Esophagus mucosa (tissue), 1 donor: ENCODE results near the gene GSTP1. TPM values are rescaled to one million over a fixed set of nuclear protein-coding genes. Genes with fewer than 3 reads are reported as not detected.
A peak's percentile ranks its signal among the peaks of the same experiment; 100 is the strongest.
"Not testable (repeated sequence)": the region's sequence is repeated elsewhere in the genome, so short reads cannot be mapped to it uniquely, and the experiment has no call there.

Experiments
- ATAC-seq: fragments of 200-7000 bp; cut with Tn5 transposase; one replicate; pipeline ENCODE4 v1.9.1; 2020
- total RNA-seq: library from RNA; stranded (reverse); gene quantifications from one replicate; pipeline ENCODE4 v1.2.4, GENCODE V29; 2023
- donor health status: DM: yes; HTN: yes; CAD: no.

GSTP1 gene
- total RNA-seq, 1 donor from 2014 or later, result 2,342 TPM

GRCh38 chr11:67563705-67564114 is 19.9 kb upstream of the GSTP1 start:
- ATAC-seq, result peak; percentile 56

GRCh38 chr11:67564230-67564629 is 19.4 kb upstream of the GSTP1 start:
- no peak for ATAC-seq

- ATAC-seq, result no peak
Measured at GRCh38 chr11:67571443-67571842, 12.2 kb upstream of the GSTP1 start.

GRCh38 chr11:67572305-67572704 is 11.3 kb upstream of the GSTP1 start:
- ATAC-seq, result no peak

- ATAC-seq, result peak; percentile 40
Measured at GRCh38 chr11:67572747-67573419, 10.7 kb upstream of the GSTP1 start.

- no peak for ATAC-seq
Measured at GRCh38 chr11:67574938-67575337, 8.7 kb upstream of the GSTP1 start.

GRCh38 chr11:67576735-67577475 is 6.7 kb upstream of the GSTP1 start:
- peak; percentile 25 for ATAC-seq

GRCh38 chr11:67577951-67578350 is 5.7 kb upstream of the GSTP1 start:
- ATAC-seq, result no peak

GRCh38 chr11:67581469-67581868 is 2.1 kb upstream of the GSTP1 start:
- no peak for ATAC-seq

- ATAC-seq, result no peak
Measured at GRCh38 chr11:67582011-67582410, 1.6 kb upstream of the GSTP1 start.

- ATAC-seq, result peak; percentile 84
Measured at GRCh38 chr11:67584205-67584880, 731 bp downstream of the GSTP1 start.

GRCh38 chr11:67584881-67585873 is 1.6 kb downstream of the GSTP1 start:
- peak; percentile 23 for ATAC-seq

GRCh38 chr11:67585911-67586310 is 2.3 kb downstream of the GSTP1 start:
- ATAC-seq, result no peak

- no peak for ATAC-seq
Measured at GRCh38 chr11:67586568-67587250, 3.1 kb downstream of the GSTP1 start.

GRCh38 chr11:67588136-67588503 is 4.5 kb downstream of the GSTP1 start:
- ATAC-seq, result no peak

GRCh38 chr11:67588899-67589415 is 5.3 kb downstream of the GSTP1 start:
- not testable (repeated sequence) for ATAC-seq

- peak; percentile 72 for ATAC-seq
Measured at GRCh38 chr11:67592880-67593564, 9.4 kb downstream of the GSTP1 start.

- peak; percentile 17 for ATAC-seq
Measured at GRCh38 chr11:67593565-67593905, 9.9 kb downstream of the GSTP1 start.

GRCh38 chr11:67594480-67594879 is 10.9 kb downstream of the GSTP1 start:
- no peak for ATAC-seq

- ATAC-seq, result no peak
Measured at GRCh38 chr11:67596753-67597300, 13.2 kb downstream of the GSTP1 start.

GRCh38 chr11:67597458-67597857 is 13.8 kb downstream of the GSTP1 start:
- ATAC-seq, result not testable (repeated sequence)
